ENCODE results near the gene THRAP3. TPM values are rescaled to one million over a fixed set of nuclear protein-coding genes. Genes with fewer than 3 reads are reported as not detected.

THRAP3 gene
- total and polyA plus RNA-seq, 2 experiments from 2014 or later = 61.5 to 95.2 TPM

DNA sequence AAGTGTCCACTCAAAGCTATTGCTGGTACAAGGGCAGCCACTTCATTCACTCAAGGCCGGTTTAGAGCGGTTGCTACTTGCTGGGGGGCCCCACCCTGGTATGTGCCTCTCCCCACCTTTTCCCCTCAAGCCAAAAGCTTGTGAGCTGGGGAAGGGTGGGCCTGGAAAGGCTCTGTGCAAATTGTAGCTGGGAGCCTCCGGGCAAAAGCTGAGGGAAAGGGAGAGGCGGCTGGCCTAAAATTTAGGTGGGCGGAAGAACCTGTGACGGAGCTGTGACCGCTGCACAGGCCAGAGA lies 81.6 kb downstream of the THRAP3 start:
- peaks cover 5% of the 10 kb centered on the region; the same call in 1 of the 2 replicates for H3K4me1 ChIP-seq (ENCODE audit: insufficient read depth)
- no peaks in the 10 kb centered on the region for H3K9me2 ChIP-seq (ENCODE audit: insufficient read depth)
- in situ Hi-C loops (cut with MboI) = no loop called here
- H3K9ac ChIP-seq = no peak overlapping the region
- H3K4me2 ChIP-seq (ENCODE audit: unreplicated experiment) = no peak overlapping the region
- no peak overlapping the region for H3K27ac ChIP-seq
- peaks cover 25% of the 10 kb centered on the region for H3F3A ChIP-seq (ENCODE audit: insufficient read depth)
- H3K27me3 ChIP-seq (replicated peaks; ENCODE audit: insufficient read depth) = no peaks in the 10 kb centered on the region
- H3K9me3 ChIP-seq (ENCODE audit: low read depth) = no peaks in the 10 kb centered on the region
- 88 to 92% methylated on average over 5 to 7 of the region's 7 CpGs for WGBS, 2 experiments (ENCODE audit: low coverage in 1 of 2, low lambda C conversion rate in 2 of 2, missing lambda C conversion rate in 2 of 2)
- no peaks in the 10 kb centered on the region for H4K20me1 ChIP-seq (ENCODE audit: insufficient read depth)
- no peak overlapping the region for H2AFZ ChIP-seq
- H3K4me3 ChIP-seq = no peak overlapping the region
- H3K36me3 ChIP-seq (ENCODE audit: low read depth) = peaks cover 28% of the 10 kb centered on the region
- peaks cover 41% of the 10 kb centered on the region for H3K79me2 ChIP-seq (ENCODE audit: insufficient read depth)
- no peak for DNase-seq
- TF ChIP-seq EZH2 (IDR thresholded peaks at IDR 0.05; ENCODE audit: insufficient read depth, poor library complexity, severe bottlenecking) (no peak), EZH2phosphoT487 (IDR thresholded peaks at IDR 0.05; ENCODE audit: insufficient read depth, low read depth) (no peak)

DNA sequence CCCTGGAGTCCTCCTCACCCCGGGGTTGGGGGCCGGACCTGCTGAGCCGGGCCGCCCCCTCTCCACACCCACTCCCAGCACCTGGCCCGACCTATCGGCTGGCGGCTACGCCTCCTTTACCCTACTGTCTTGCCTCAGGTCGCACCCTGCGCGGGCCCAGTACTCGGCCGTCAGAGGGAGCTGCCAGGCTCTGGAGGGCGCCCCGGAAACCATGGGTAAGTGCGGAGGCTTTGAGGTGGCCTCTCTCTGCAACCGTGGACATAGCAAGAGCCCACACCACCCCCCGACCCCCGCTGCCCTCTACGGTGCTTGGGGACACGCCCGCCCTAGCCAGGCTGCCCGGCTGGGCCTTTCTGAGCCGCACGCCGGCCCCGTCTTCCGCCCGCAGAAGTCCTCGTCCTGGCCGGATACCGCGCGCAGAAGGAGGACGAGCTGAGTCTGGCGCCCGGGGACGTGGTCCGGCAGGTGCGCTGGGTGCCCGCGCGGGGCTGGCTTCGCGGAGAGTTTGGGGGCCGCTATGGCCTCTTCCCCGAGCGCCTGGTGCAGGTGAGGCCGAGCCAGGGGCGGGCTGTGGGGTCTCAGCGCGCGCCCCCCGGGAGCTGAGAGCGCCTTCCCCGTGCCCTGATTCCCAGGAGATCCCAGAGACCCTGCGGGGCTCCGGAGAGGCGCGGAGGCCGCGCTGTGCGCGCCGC lies 82.1 kb downstream of the THRAP3 start, which contains the start of gene SH3D21:
Gene SH3D21, plus strand, starts transcription at position 159 of the 692 bp plus-strand sequence. Its CDS starts 53 bp downstream, at position 212.
- Histone ChIP-seq H3F3A (ENCODE audit: insufficient read depth) (peaks cover 20% of the 10 kb centered on the region; the same call in 1 of the 2 replicates), H3K27ac (peak within 1 kb of the TSS; percentile 16; the same call in 1 of the 2 replicates), H2AFZ (peak within 1 kb of the TSS; percentile 78), H3K9me3 (ENCODE audit: low read depth) (no peaks in the 10 kb centered on the region), H3K36me3 (ENCODE audit: low read depth) (peaks cover 23% of the 10 kb centered on the region), H3K4me1 (ENCODE audit: insufficient read depth) (peaks cover 5% of the 10 kb centered on the region; the same call in 1 of the 2 replicates), H3K9me2 (ENCODE audit: insufficient read depth) (no peaks in the 10 kb centered on the region), H3K4me2 (ENCODE audit: unreplicated experiment) (peak within 1 kb of the TSS; percentile 84), H4K20me1 (ENCODE audit: insufficient read depth) (no peaks in the 10 kb centered on the region), H3K9ac (peak within 1 kb of the TSS; percentile 77), H3K27me3 (replicated peaks; ENCODE audit: insufficient read depth) (no peaks in the 10 kb centered on the region), H3K4me3 (peak within 1 kb of the TSS; percentile 94), H3K79me2 (ENCODE audit: insufficient read depth) (peaks cover 37% of the 10 kb centered on the region)
- peak; percentile 65 for DNase-seq
- 21% methylated on average over 54 to 59 of the region's 65 CpGs for WGBS, 2 experiments (ENCODE audit: low coverage in 1 of 2, low lambda C conversion rate in 2 of 2, missing lambda C conversion rate in 2 of 2)
- TF ChIP-seq EZH2phosphoT487 (IDR thresholded peaks at IDR 0.05; ENCODE audit: insufficient read depth, low read depth) (no peak), EZH2 (IDR thresholded peaks at IDR 0.05; ENCODE audit: insufficient read depth, poor library complexity, severe bottlenecking) (no peak)
- in situ Hi-C loops (cut with MboI) = no loop called here

DNA sequence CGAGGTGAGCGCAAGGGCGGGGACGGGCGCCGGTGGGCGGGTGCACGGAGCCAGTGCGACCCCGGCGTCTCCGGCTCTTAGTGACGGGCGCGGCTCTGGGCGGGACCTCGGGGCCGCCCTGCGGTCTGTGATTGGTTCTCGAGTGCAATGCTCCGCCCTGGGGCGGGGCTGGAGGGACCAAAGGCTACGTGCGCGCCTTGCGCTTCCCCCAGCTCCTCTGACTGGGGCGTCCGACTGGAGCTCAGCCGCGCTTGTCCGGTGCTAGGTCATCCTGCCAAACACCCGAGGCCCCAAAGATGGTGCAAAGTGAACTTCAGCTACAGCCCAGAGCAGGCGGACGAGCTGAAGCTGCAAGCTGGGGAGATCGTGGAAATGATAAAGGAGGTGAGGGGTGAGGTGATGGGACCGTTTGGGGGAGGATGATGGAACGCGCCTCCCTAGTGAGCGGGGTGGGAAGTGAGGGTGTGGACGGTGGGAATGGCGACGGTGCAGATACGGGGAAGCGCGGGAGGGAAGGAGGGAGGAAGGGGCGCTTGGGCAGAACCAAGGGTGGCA lies 82.7 kb downstream of the THRAP3 start:
- Histone ChIP-seq H3K27me3 (replicated peaks; ENCODE audit: insufficient read depth) (no peaks in the 10 kb centered on the region), H3K4me2 (ENCODE audit: unreplicated experiment) (peak overlapping the region; percentile 84), H3K4me3 (peak overlapping the region; percentile 94), H3K27ac (peak overlapping the region; percentile 16; the same call in 1 of the 2 replicates), H3K9ac (peak overlapping the region; percentile 77), H3K79me2 (ENCODE audit: insufficient read depth) (peaks cover 31% of the 10 kb centered on the region), H3F3A (ENCODE audit: insufficient read depth) (peaks cover 14% of the 10 kb centered on the region; the same call in 1 of the 2 replicates), H2AFZ (peak overlapping the region; percentile 78), H3K36me3 (ENCODE audit: low read depth) (peaks cover 17% of the 10 kb centered on the region), H4K20me1 (ENCODE audit: insufficient read depth) (no peaks in the 10 kb centered on the region), H3K9me3 (ENCODE audit: low read depth) (no peaks in the 10 kb centered on the region), H3K9me2 (ENCODE audit: insufficient read depth) (no peaks in the 10 kb centered on the region), H3K4me1 (ENCODE audit: insufficient read depth) (peaks cover 5% of the 10 kb centered on the region; the same call in 1 of the 2 replicates)
- peak; percentile 97 for DNase-seq
- 1 to 2% methylated on average over 26 to 43 of the region's 46 CpGs for WGBS, 2 experiments (ENCODE audit: low coverage in 1 of 2, low lambda C conversion rate in 2 of 2, missing lambda C conversion rate in 2 of 2)
- TF ChIP-seq EZH2phosphoT487 (IDR thresholded peaks at IDR 0.05; ENCODE audit: insufficient read depth, low read depth) (no peak), EZH2 (IDR thresholded peaks at IDR 0.05; ENCODE audit: insufficient read depth, poor library complexity, severe bottlenecking) (no peak)
- in situ Hi-C loops (cut with MboI) = no loop called here

DNA sequence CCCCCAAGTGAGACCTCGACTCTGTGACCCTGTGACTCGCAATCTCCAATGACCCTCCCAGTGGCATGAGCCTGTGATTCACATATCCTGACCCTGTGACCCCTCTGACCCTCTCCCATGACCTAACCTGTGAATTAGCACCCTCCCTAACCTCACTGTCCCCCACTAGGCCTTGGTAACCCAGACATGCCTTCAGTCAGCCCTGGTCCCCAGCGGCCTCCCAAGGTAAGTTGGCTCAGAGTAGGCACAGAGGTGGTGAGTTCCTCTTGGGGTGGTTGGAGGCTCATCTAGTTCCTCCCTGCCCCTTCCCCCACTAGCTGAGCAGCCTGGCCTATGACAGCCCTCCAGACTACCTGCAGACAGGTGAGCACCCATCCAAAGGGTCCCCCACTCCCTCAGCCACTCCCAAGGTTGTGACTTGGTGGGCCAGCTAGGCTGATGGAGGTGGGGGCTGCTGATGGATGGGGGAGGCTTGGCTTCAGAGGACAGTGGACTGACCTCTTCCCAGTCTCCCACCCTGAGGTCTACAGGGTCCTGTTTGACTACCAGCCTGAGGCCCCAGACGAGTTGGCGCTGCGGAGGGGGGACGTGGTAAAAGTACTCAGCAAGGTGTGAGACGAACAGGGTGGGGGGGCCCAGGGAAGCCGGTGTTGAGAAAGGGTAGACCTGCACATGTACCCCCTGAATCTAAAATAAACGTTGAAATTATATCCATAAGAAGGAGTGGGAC lies 83.5 kb downstream of the THRAP3 start:
- Histone ChIP-seq H3K4me3 (peak overlapping the region; percentile 94), H2AFZ (peak overlapping the region; percentile 78), H3K36me3 (ENCODE audit: low read depth) (peaks cover 13% of the 10 kb centered on the region), H3K27me3 (replicated peaks; ENCODE audit: insufficient read depth) (no peaks in the 10 kb centered on the region), H3K9ac (peak overlapping the region; percentile 77), H3F3A (ENCODE audit: insufficient read depth) (peaks cover 10% of the 10 kb centered on the region; the same call in 1 of the 2 replicates), H3K4me1 (ENCODE audit: insufficient read depth) (peaks cover 5% of the 10 kb centered on the region; the same call in 1 of the 2 replicates), H3K9me3 (ENCODE audit: low read depth) (no peaks in the 10 kb centered on the region), H4K20me1 (ENCODE audit: insufficient read depth) (no peaks in the 10 kb centered on the region), H3K27ac (no peak overlapping the region), H3K79me2 (ENCODE audit: insufficient read depth) (peaks cover 29% of the 10 kb centered on the region), H3K9me2 (ENCODE audit: insufficient read depth) (no peaks in the 10 kb centered on the region), H3K4me2 (ENCODE audit: unreplicated experiment) (peak overlapping the region; percentile 84)
- no peak for TF ChIP-seq EZH2 (IDR thresholded peaks at IDR 0.05; ENCODE audit: insufficient read depth, poor library complexity, severe bottlenecking)
- no peak for TF ChIP-seq EZH2phosphoT487 (IDR thresholded peaks at IDR 0.05; ENCODE audit: insufficient read depth, low read depth)
- 81% methylated on average over 5 to 9 of the region's 10 CpGs for WGBS, 2 experiments (ENCODE audit: low coverage in 1 of 2, low lambda C conversion rate in 2 of 2, missing lambda C conversion rate in 2 of 2)
- in situ Hi-C loops (cut with MboI) = no loop called here
- DNase-seq = no peak

Data from GM23248 (cell line).